H4 (cell line): ENCODE results near the gene XIRP2. TPM values are rescaled to one million over a fixed set of nuclear protein-coding genes. Genes with fewer than 3 reads are reported as not detected.

Experiments
- DNase-seq: peaks from one replicate; pipeline ENCODE4 v3.0.0-alpha.2; 2015; ENCODE audit warnings: low spot score
- total RNA-seq: library from RNA; depleted of rRNA; stranded (reverse); fragments of >200 nt; shearing (Covaris generic); gene quantifications from 2 replicates; pipeline ENCODE4 v1.2.3, GENCODE V29; 2014; rRNA removed

Gene XIRP2
- total RNA-seq, result not detected in 2 replicates

GRCh38 chr2:166888180-166888579, at the start of gene XIRP2:
Gene XIRP2, plus strand, starts transcription at chr2:166888480. Its CDS starts 15,003 bp downstream, at chr2:166903483.
- DNase-seq, result no peak

DNA sequence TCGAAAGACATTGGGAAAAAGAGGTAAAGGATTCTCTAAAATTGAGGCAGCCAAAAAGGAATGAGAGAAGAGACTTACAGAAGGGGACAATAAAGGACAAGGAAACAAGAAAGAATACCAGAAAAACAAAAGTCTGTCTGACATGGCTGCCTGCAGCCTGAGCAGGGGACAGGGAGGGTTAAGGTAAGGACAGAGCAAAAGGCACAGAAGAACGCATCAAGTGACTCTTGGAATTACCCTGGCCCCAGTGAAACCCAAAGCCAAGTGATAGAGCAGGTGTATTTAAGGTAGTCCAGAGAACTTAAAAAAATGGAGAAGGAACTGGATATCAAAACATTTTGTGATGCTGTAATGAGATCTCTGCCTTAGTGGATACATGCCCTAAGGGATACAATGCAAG, 47.1 kb upstream of the XIRP2 start:
- DNase-seq, result no peak

DNA sequence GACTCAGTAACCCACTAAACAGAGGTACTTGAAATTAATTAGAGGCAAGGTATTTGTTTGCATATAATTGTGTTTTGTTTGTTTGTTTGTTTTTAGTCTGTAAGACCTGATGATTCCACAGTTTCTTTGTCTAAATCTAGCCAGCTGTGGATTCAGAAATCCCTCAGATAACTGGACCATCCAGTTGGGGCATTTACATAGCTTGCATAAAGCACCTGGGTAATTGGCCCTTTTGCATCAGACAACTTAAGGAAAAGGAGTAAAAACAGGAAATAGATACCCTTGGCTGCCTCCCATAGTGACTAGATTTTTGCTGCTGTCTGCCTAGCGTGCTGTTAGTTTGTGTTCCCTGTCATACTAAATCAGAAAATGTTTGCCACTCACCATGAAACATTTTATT, 46.6 kb upstream of the XIRP2 start:
- DNase-seq, result no peak

DNA sequence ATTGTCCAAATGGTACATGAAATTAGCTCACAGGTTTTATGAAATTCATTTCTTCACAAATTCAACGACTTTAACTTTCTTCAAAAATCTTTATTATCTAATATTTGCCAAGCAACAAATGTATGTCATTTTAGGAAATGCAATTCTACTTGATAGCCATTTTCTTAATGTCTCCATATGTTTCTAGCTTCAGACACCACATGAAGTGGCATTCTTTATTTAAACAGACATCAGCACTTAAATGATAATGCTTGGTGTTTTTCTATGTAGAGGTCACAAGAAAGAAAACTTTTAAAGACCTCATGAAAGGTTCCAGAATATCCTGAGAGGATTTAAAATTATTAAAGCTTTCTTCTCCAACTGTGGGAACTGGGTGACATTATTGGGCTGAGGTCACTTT, 44.2 kb upstream of the XIRP2 start:
- DNase-seq, result no peak

DNA sequence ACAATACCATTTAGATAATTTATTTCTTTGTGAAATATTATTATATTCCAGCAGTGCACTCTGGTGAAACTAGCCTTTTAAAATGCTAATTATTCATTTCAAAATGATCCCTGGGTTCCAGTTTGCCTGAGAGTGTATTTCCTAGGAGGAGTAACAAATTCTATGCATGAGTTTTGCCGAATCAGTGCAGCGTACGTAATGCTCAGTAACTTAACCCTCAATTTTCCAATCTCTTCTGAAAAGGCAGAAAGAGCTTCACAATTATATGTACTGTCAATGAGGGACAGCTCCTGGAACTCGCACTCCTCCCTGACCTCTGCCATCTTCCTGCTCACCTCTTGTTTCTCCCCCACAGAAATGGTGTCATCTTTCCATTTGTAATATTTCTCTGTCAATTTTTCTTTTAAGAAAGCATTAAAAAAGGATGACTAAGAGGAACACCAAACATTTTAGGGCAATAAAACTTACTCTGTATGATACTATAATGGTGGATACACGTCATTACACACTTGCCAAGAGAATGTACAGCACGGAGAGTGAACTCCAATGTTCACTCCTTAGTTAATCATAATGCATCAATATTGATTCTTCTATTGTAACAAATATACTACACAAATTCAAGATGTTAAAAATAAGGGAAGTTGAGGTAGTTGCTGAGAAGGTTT, 25.7 kb upstream of the XIRP2 start:
- no peak for DNase-seq

DNA sequence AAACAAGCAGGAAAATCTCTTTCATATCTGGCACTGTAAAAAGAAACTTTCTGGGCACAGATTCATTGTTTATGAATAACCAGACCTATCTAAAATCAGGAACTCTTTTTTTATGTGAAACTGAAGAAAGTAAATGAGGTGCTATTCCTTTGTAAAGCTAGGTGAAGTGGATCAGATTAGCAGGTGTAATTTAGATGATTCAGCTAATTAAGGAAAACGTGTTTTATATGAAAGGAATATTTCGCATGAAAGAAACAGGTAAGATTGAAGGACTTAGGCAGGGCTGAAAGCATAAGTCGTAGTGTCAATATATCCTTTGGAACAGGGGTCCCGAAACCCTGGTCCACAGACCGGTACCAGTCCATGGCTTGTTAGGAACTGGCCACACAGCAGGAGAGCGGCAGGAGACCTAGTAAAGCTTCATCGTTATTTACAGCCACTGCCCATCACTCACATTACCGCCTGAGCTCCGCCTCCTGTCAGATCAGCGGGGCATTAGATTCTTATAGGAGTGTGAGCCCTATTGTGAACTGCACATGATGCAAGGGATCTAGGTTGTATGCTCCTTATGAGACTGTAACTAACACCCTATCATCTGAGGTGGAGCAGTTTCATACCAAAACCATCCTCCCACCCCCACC, 20.3 kb upstream of the XIRP2 start:
- no peak for DNase-seq

- DNase-seq, result no peak
Measured at GRCh38 chr2:166870346-166870745, 17.9 kb upstream of the XIRP2 start.

DNA sequence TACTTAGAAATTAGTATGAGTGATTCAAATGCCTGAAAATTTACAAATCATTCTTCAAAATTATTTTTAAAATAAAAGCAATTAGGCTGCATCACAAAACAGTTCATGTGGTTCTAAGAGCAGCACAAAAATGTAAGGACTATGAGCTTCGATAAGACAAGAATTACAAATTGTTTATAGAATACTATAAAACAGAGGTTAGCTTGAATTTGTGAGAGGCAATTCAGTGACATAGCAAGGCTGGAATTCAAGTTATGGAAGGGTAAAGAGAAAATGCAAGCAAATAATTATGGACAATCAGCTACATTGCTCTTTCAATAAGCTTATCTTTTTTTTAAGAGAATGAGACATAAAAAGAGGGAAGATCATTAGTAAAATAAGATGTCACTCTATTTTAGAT, 7.1 kb upstream of the XIRP2 start:
- DNase-seq, result no peak

GRCh38 chr2:166882851-166883250, 5.4 kb upstream of the XIRP2 start:
- DNase-seq, result no peak

- no peak for DNase-seq
Measured at GRCh38 chr2:166891727-166892126, 3.4 kb downstream of the XIRP2 start.

DNA sequence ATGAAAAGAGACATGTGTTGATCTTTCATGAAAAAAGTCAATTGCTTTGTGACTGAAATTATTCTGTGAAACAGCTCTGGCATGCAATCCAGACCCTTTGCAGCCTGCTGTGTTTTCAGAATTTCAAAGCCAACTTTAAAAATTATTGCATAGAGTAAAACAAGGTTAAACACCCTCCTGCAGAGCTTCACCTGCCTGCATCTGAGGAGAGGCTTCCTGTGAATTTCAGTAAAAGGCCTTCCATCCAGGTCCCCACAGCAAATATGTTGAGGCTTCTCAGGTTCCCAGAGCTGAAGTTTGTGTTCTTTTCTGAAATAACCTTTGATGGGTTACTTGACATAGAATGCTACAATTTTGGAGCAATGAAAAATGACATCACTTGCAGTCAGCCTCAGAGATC, 4.1 kb downstream of the XIRP2 start:
- no peak for DNase-seq

DNA sequence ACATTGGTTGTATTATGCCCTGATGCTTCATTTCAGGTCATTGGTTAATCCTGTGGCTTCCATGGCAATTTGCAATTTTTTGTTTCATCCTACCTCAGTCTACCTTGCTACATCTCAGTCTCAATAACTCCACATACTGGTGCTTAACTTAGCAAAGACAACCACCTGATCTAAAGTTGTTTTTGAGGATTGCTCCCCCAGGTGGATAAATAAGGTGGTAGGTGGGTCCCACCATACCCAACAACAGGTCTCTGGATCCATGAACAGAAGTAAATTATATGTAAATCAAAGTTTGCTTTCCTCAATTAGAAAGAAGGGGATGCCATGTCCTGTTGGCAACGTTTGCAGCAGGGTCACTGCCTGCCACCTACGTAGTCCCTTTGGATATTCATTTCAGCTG, 7.0 kb downstream of the XIRP2 start:
- DNase-seq, result no peak

GRCh38 chr2:166897666-166898065, 9.4 kb downstream of the XIRP2 start:
- DNase-seq, result no peak

GRCh38 chr2:166899676-166900075, 11.4 kb downstream of the XIRP2 start:
- no peak for DNase-seq

DNA sequence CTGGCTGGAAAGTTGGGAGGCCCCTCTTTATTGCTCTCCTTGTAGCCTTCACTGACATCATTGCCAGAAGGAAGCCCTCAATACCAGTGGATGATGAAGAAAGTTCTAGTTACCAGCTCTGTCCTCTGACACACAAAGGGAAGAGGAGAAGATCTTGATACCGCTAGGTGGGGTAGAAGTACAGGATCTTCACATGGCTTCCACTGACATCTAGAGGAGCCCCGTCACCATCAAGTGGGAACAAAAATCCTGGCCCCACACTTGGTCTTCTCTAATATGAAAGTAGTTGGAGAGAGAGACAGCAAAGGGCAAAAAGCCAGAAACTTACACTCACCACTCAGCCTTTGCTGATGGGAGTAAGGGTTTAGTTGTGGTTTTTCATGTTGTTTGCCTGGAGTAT, 12.4 kb downstream of the XIRP2 start:
- peak; percentile 30 for DNase-seq

GRCh38 chr2:166901336-166901735, 13.1 kb downstream of the XIRP2 start:
- no peak for DNase-seq

GRCh38 chr2:166916987-166917386, 28.7 kb downstream of the XIRP2 start:
- no peak for DNase-seq

- no peak for DNase-seq
Measured at GRCh38 chr2:166917415-166917814, 29.1 kb downstream of the XIRP2 start.

DNA sequence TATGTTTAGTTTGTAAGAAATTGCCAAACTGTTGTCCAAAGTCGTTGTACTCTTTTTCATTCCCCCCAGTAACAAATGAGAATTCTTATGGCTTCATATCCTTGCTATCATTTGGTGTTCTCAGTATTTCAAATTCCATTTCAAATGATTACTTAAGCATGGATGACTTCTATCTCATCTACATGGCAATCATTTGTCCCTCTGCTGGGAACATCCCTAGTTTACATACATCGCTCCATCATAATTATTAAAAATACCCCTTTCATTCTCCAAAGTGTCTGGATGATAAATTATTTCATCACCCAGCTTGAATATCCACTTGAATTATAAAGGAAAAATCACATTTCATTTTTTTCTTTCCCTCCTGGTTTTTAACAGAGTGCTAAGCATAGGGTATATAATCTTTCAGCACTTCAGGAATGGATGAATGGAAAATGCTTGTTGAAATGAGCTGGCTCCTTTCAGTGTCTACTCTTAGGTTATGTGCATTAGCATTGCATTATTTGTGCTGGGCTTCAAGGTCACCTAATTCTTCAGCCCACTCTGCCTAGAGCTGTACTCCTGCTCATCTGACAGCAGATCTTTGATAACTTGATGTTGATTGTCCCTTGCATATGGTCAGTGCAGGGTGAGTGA, 33.1 kb downstream of the XIRP2 start:
- no peak for DNase-seq

- DNase-seq, result no peak
Measured at GRCh38 chr2:166924967-166925366, 36.7 kb downstream of the XIRP2 start.

DNA sequence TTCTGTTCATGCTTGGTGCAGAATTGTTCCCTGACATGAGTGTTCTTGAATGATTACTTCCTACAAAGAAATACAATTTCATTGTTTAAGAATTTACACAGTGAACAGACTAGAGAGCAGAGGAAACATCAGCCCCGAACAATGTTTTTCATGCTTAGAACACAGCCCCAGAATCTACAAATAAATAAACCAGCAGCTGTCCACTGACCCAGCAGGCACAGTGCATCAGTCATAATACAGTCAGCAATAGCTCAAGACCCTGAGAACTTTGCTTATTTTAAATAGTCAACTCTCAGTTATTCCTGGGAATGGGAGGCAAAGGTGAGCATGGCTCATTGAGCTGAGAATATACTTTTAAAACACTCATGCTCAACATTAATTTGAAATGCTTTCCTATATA, 38.4 kb downstream of the XIRP2 start:
- DNase-seq, result no peak

- DNase-seq, result no peak
Measured at GRCh38 chr2:166932032-166932431, 43.8 kb downstream of the XIRP2 start.

- DNase-seq, result no peak
Measured at GRCh38 chr2:166934817-166935216, 46.5 kb downstream of the XIRP2 start.
